ENCODE data around the gene TMEM40. TPM values are rescaled to one million over a fixed set of nuclear protein-coding genes. Genes with fewer than 3 reads are reported as not detected.
"Not testable (repeated sequence)": the region's sequence is repeated elsewhere in the genome, so short reads cannot be mapped to it uniquely, and the experiment has no call there.

Gene TMEM40
- polyA plus RNA-seq, 1 of the 3 experiments (the other 2 are of a cell fraction) = 0.05 TPM

GRCh38 chr3:12787346-12787745, 28.3 kb upstream of the TMEM40 start:
- H3K36me3 ChIP-seq (replicated peaks in 1 of 2; ENCODE audit: control insufficient read depth in 1 of 2, insufficient read depth in 2 of 2, low read length in 1 of 2); H3K9me3 ChIP-seq; H3K27me3 ChIP-seq (ENCODE audit: insufficient read depth); H3K9me2 ChIP-seq; H3K4me2 ChIP-seq; H2AFZ ChIP-seq (ENCODE audit: low read depth); H3K9ac ChIP-seq; H3K79me2 ChIP-seq (ENCODE audit: insufficient read depth); H3K27ac ChIP-seq (ENCODE audit: low read depth in 2 of 2, low read length in 1 of 2); H3F3A ChIP-seq (replicated peaks; ENCODE audit: insufficient read depth); H3K4me3 ChIP-seq (ENCODE audit: low read depth in 2 of 2, low read length in 1 of 2); H4K20me1 ChIP-seq (ENCODE audit: insufficient read depth); H3K4me1 ChIP-seq (ENCODE audit: control insufficient read depth in 1 of 2, insufficient read depth in 2 of 2, low read depth in 1 of 2, low read length in 1 of 2): not testable (repeated sequence)
- ChIA-PET POLR2A (interaction anchor here (0.7 to 1.3 kb wide), 2 partner anchors 23 to 43 kb away, joined by 3 to 6 read pairs; no protein-coding TSS in a partner anchor), CTCF (interaction anchor here (0.7 to 1.5 kb wide), 4 partner anchors 9 to 105 kb away, joined by 3 to 6 read pairs (median 3); partner anchors contain the start of gene CAND2)
- WGBS (ENCODE audit: low lambda C conversion rate) = 19% methylated on average over 7 of the region's 9 CpGs
- DNase-seq = peak; percentile 39
- TF ChIP-seq CTCF (IDR thresholded peaks at IDR 0.05) (peak; percentile 25; the same call in 1 of the 2 replicates), RAD21 (IDR thresholded peaks at IDR 0.05; ENCODE audit: low read length) (peak; percentile 15; the same call in 1 of the 2 replicates)

- Histone ChIP-seq H3K4me3 (ENCODE audit: low read depth in 2 of 2, low read length in 1 of 2) (no peak overlapping the region), H3K27me3 (ENCODE audit: insufficient read depth) (no peaks in the 10 kb centered on the region; the same call in 1 of the 2 replicates), H3F3A (replicated peaks; ENCODE audit: insufficient read depth) (no peaks in the 10 kb centered on the region), H3K36me3 (replicated peaks in 1 of 2; ENCODE audit: control insufficient read depth in 1 of 2, insufficient read depth in 2 of 2, low read length in 1 of 2) (no peaks in the 10 kb centered on the region), H3K9me2 (no peaks in the 10 kb centered on the region), H3K9me3 (no peaks in the 10 kb centered on the region), H3K27ac (ENCODE audit: low read depth in 2 of 2, low read length in 1 of 2) (no peak overlapping the region), H3K79me2 (ENCODE audit: insufficient read depth) (no peaks in the 10 kb centered on the region), H4K20me1 (ENCODE audit: insufficient read depth) (no peaks in the 10 kb centered on the region), H3K4me1 (ENCODE audit: control insufficient read depth in 1 of 2, insufficient read depth in 2 of 2, low read depth in 1 of 2, low read length in 1 of 2) (no peaks in the 10 kb centered on the region; a peak in 1 of 4 replicates), H3K4me2 (no peak overlapping the region), H2AFZ (ENCODE audit: low read depth) (no peak overlapping the region), H3K9ac (no peak overlapping the region)
- 79% methylated on average over 4 of the region's 4 CpGs for WGBS (ENCODE audit: low lambda C conversion rate)
- CTCF ChIA-PET = no interaction called here
- no peak for DNase-seq
- TF ChIP-seq USF2 (IDR thresholded peaks at IDR 0.05; ENCODE audit: borderline replicate concordance, low read depth, low read length) (no peak), FOXJ3 (CRISPR knock-in tag; IDR thresholded peaks at IDR 0.05) (no peak), MEF2A (IDR thresholded peaks at IDR 0.05; ENCODE audit: borderline replicate concordance, low read depth) (no peak), EZH2phosphoT487 (IDR thresholded peaks at IDR 0.05; ENCODE audit: borderline replicate concordance, low read depth) (no peak), ELF1 (IDR thresholded peaks at IDR 0.05) (no peak), RFX5 (IDR thresholded peaks at IDR 0.05; ENCODE audit: low read length) (no peak), RXRA (IDR thresholded peaks at IDR 0.05; ENCODE audit: borderline replicate concordance, low read depth) (no peak), SMC3 (IDR thresholded peaks at IDR 0.05; ENCODE audit: low read depth, low read length) (no peak), TCF12 (IDR thresholded peaks at IDR 0.05) (no peak), NFIC (IDR thresholded peaks at IDR 0.05; ENCODE audit: borderline replicate concordance) (no peak), POLR2AphosphoS5 (IDR thresholded peaks at IDR 0.05; ENCODE audit: low read depth, low read length) (no peak), PBX3 (IDR thresholded peaks at IDR 0.05) (no peak), TEAD4 (IDR thresholded peaks at IDR 0.05; ENCODE audit: borderline replicate concordance, insufficient read depth) (no peak), FOXM1 (IDR thresholded peaks at IDR 0.05; ENCODE audit: low read depth) (no peak), MXI1 (IDR thresholded peaks at IDR 0.05; ENCODE audit: low read depth, low read length) (no peak), NRF1 (IDR thresholded peaks at IDR 0.05; ENCODE audit: low read depth, low read length) (no peak), USF1 (IDR thresholded peaks at IDR 0.05; ENCODE audit: borderline replicate concordance, low read depth) (no peak)
- POLR2A ChIA-PET = no interaction called here
Measured at GRCh38 chr3:12785096-12785495, 26.0 kb upstream of the TMEM40 start.

Data from SK-N-SH (cell line).